SU-DHL-6 (cell line): Measurements from ENCODE around the gene RAD51B.
A peak's percentile ranks its signal among the peaks of the same experiment; 100 is the strongest.

Experiments
- EZH2phosphoT487 ChIP-seq: fragments of 200-600 bp; sonication (generic), shearing (Covaris generic); conservative IDR thresholded peaks from 2 replicates; pipeline ENCODE4 v1.6.1; 2018; ENCODE audit warnings: mild to moderate bottlenecking, antibody characterized with exemption, low read length, moderate library complexity, mixed read lengths
- TF ChIP-seq, protein P1 (sequence below): fragments of 200-600 bp; sonication (generic); IDR thresholded peaks from one replicate; pipeline ENCODE4 v1.5.1; 2017; ENCODE audit warnings: antibody characterized with exemption, mild to moderate bottlenecking, low read length, moderate library complexity; ENCODE audit not compliant: insufficient read depth, poor library complexity, severe bottlenecking

- TF ChIP-seq, protein P1, sequence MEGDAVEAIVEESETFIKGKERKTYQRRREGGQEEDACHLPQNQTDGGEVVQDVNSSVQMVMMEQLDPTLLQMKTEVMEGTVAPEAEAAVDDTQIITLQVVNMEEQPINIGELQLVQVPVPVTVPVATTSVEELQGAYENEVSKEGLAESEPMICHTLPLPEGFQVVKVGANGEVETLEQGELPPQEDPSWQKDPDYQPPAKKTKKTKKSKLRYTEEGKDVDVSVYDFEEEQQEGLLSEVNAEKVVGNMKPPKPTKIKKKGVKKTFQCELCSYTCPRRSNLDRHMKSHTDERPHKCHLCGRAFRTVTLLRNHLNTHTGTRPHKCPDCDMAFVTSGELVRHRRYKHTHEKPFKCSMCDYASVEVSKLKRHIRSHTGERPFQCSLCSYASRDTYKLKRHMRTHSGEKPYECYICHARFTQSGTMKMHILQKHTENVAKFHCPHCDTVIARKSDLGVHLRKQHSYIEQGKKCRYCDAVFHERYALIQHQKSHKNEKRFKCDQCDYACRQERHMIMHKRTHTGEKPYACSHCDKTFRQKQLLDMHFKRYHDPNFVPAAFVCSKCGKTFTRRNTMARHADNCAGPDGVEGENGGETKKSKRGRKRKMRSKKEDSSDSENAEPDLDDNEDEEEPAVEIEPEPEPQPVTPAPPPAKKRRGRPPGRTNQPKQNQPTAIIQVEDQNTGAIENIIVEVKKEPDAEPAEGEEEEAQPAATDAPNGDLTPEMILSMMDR = peak; percentile 44
- no peak for TF ChIP-seq EZH2phosphoT487
These were observed 589.1 kb downstream of the RAD51B start for GRCh38 chr14:68408680-68409079.
